ENCODE measurements around the gene C22orf23. TPM values are rescaled to one million over a fixed set of nuclear protein-coding genes. Genes with fewer than 3 reads are reported as not detected.
A peak's percentile ranks its signal among the peaks of the same experiment; 100 is the strongest.

Gene C22orf23
- total and polyA plus RNA-seq, 2 of the 4 experiments (the other 2 are of a cell fraction) = 0.39 to 0.54 TPM

GRCh38 chr22:37943825-37944198 is 9.6 kb downstream of the C22orf23 start:
- H3K36me3 ChIP-seq (ENCODE audit: control insufficient read depth, insufficient read depth, low read length) = peaks cover 33% of the 10 kb centered on the region
- 97% methylated on average over 4 of the region's 7 CpGs; no CpG with 5 or more reads in 1 of the 2 experiments for whole genome bisulfite sequencing, 2 experiments (ENCODE audit: extremely low coverage in 2 of 2, insufficient read length in 1 of 2)
- no peak overlapping the region for H2AK5ac ChIP-seq (ENCODE audit: low read depth, low read length)
- H2AK9ac ChIP-seq (replicated peaks; ENCODE audit: low read depth, low read length, poor library complexity) = peak overlapping the region; percentile 23
- DNase-seq (no peak), ATAC-seq (ENCODE audit: low read depth) (no peak)
- no peaks in the 10 kb centered on the region for H3K27me3 ChIP-seq (ENCODE audit: control insufficient read depth, insufficient read depth, low read length)
- H4K91ac ChIP-seq (ENCODE audit: insufficient read depth, low read depth, low read length) = no peak overlapping the region
- no peak overlapping the region for H3K4ac ChIP-seq (ENCODE audit: low read depth, low read length)
- no peak overlapping the region for H3K4me3 ChIP-seq (ENCODE audit: insufficient read depth, low read depth, low read length)
- H2BK20ac ChIP-seq (ENCODE audit: low read depth, low read length) = no peak overlapping the region
- no peaks in the 10 kb centered on the region for H3K4me1 ChIP-seq (ENCODE audit: control insufficient read depth, insufficient read depth, low read length)
- H3K23ac ChIP-seq (ENCODE audit: low read depth, low read length) = no peak overlapping the region
- 0 out of 2 replicates have a peak, but pooled peaks cover 7% of the 10 kb centered on the region for H3K9me1 ChIP-seq (ENCODE audit: insufficient read depth, low read length)
- no peak overlapping the region for H2BK120ac ChIP-seq (ENCODE audit: low read depth, low read length)
- TF ChIP-seq CEBPB (IDR thresholded peaks at IDR 0.05; ENCODE audit: low read depth, low read length) (no peak), CTCF (conservative IDR thresholded peaks at IDR 0.05; ENCODE audit: low read depth, low read length) (no peak), CHD1 (IDR thresholded peaks at IDR 0.05; ENCODE audit: low read depth, low read length) (no peak), FOS (IDR thresholded peaks at IDR 0.05; ENCODE audit: low read depth, low read length) (no peak), POLR2A (IDR thresholded peaks at IDR 0.05; ENCODE audit: low read depth, low read length) (no peak), RCOR1 (IDR thresholded peaks at IDR 0.05; ENCODE audit: insufficient replicate concordance, low read length) (no peak)
- no peaks in the 10 kb centered on the region for H3K9me3 ChIP-seq (ENCODE audit: control insufficient read depth, insufficient read depth, low read length)
- no peak overlapping the region for H3K27ac ChIP-seq (ENCODE audit: insufficient read depth, low read length)
- BruUV-seq (replicated peaks) = no TSS peak
- no peaks in the 10 kb centered on the region for H4K20me1 ChIP-seq (ENCODE audit: insufficient read depth, low read length)
- H4K5ac ChIP-seq (ENCODE audit: low read depth, low read length) = no peak overlapping the region
- POLR2A ChIA-PET (ENCODE audit: unreplicated experiment) = no interaction called here
- H3K56ac ChIP-seq (ENCODE audit: extremely low read depth, insufficient read depth, low read length) = no peak overlapping the region
- H4K8ac ChIP-seq (ENCODE audit: low read depth in 2 of 2, low read length in 2 of 2) = no peak overlapping the region
- H2BK5ac ChIP-seq (ENCODE audit: low read depth, low read length, poor library complexity, severe bottlenecking) = no peak overlapping the region
- intact Hi-C loops (cut with micrococcal nuclease) = no loop called here
- in situ Hi-C loops (cut with MboI; ENCODE audit: low sequenced_read_pairs) = no loop called here
- no peak overlapping the region for H3K14ac ChIP-seq (replicated peaks; ENCODE audit: low read depth, low read length)
- CTCF ChIA-PET = no interaction called here
- no peak overlapping the region for H3K18ac ChIP-seq (ENCODE audit: low read depth, low read length)
- no peak overlapping the region for H2AFZ ChIP-seq (replicated peaks; ENCODE audit: low read length, poor library complexity)
- dilution Hi-C loops (cut with HindIII; ENCODE audit: low sequenced_read_pairs, unreplicated experiment) = no loop called here
- no peak overlapping the region for H2BK15ac ChIP-seq (ENCODE audit: low read depth, low read length)
- peaks cover 0 to 6% of the 10 kb centered on the region in 2 experiments; a peak in 1 of 4 replicates for H3K79me1 ChIP-seq (ENCODE audit: low read depth in 1 of 2, low read length in 2 of 2)
- H3K9ac ChIP-seq (ENCODE audit: low read depth, low read length) = no peak overlapping the region
- no peak overlapping the region for H3K4me2 ChIP-seq (ENCODE audit: low read depth, low read length)
